Measurements from ENCODE around the gene STX7. TPM values are rescaled to one million over a fixed set of nuclear protein-coding genes. Genes with fewer than 3 reads are reported as not detected.

Gene STX7
- total RNA-seq, 1 donor, result 27.2 TPM

GRCh38 chr6:132465530-132466485 lies 47.1 kb downstream of the STX7 start:
- no peak for DNase-seq (ENCODE audit: low read depth)
- TF ChIP-seq CTCF (IDR thresholded peaks at IDR 0.05; ENCODE audit: insufficient read depth, low read depth, low read length), result no peak
- no peak overlapping the region for H3K4me3 ChIP-seq (ENCODE audit: low read depth, low read length)

GRCh38 chr6:132464538-132465256 lies 48.2 kb downstream of the STX7 start:
- no peak for TF ChIP-seq CTCF (IDR thresholded peaks at IDR 0.05; ENCODE audit: insufficient read depth, low read depth, low read length)
- H3K4me3 ChIP-seq (ENCODE audit: low read depth, low read length), result no peak overlapping the region
- DNase-seq (ENCODE audit: low read depth), result no peak

- no peak overlapping the region for H3K4me3 ChIP-seq (ENCODE audit: low read depth, low read length)
- no peak for DNase-seq (ENCODE audit: low read depth)
- TF ChIP-seq CTCF (IDR thresholded peaks at IDR 0.05; ENCODE audit: insufficient read depth, low read depth, low read length), result no peak
Observed at GRCh38 chr6:132461958-132462357, 51.0 kb downstream of the STX7 start.

GRCh38 chr6:132459605-132459952 lies 53.3 kb downstream of the STX7 start:
- no peak for TF ChIP-seq CTCF (IDR thresholded peaks at IDR 0.05; ENCODE audit: insufficient read depth, low read depth, low read length)

GRCh38 chr6:132458887-132459604 lies 53.9 kb downstream of the STX7 start:
- TF ChIP-seq CTCF (IDR thresholded peaks at IDR 0.05; ENCODE audit: insufficient read depth, low read depth, low read length), result no peak

More at GRCh38 chr6:132459605-132459952, 53.3 kb downstream of the STX7 start:
- H3K4me3 ChIP-seq (ENCODE audit: low read depth, low read length), result no peak overlapping the region
- no peak for DNase-seq (ENCODE audit: low read depth)

GRCh38 chr6:132456700-132457143 lies 56.2 kb downstream of the STX7 start:
- TF ChIP-seq CTCF (IDR thresholded peaks at IDR 0.05; ENCODE audit: insufficient read depth, low read depth, low read length), result no peak
- H3K4me3 ChIP-seq (ENCODE audit: low read depth, low read length), result no peak overlapping the region
- DNase-seq (ENCODE audit: low read depth), result no peak

More at GRCh38 chr6:132458887-132459604, 53.9 kb downstream of the STX7 start:
- DNase-seq (ENCODE audit: low read depth), result no peak
- H3K4me3 ChIP-seq (ENCODE audit: low read depth, low read length), result no peak overlapping the region
